IPS-18a (cell line): ENCODE results near the gene LPCAT1.
"Not testable (repeated sequence)": the region's sequence is repeated elsewhere in the genome, so short reads cannot be mapped to it uniquely, and the experiment has no call there.

Source experiments
- H3K27ac ChIP-seq: one replicate; pipeline ENCODE4 v1.5.1; 2013; ENCODE audit warnings: low read length
- H3K27me3 ChIP-seq: one replicate; pipeline ENCODE4 v1.6.1; 2013; ENCODE audit warnings: mild to moderate bottlenecking, low read length; ENCODE audit not compliant: control insufficient read depth, insufficient read depth
- H3K36me3 ChIP-seq: one replicate; pipeline ENCODE4 v1.6.1; 2013; ENCODE audit warnings: low read depth, low read length; ENCODE audit not compliant: control insufficient read depth
- H3K4me1 ChIP-seq: one replicate; pipeline ENCODE4 v1.6.1; 2013; ENCODE audit warnings: low read depth, low read length; ENCODE audit not compliant: control insufficient read depth
- H3K4me3 ChIP-seq: one replicate; pipeline ENCODE4 v1.5.1; 2013; ENCODE audit warnings: low read length
- H3K9ac ChIP-seq: one replicate; pipeline ENCODE4 v1.6.1; 2013; ENCODE audit warnings: mild to moderate bottlenecking, low read length, moderate library complexity
- H3K9me3 ChIP-seq: one replicate; pipeline ENCODE4 v1.6.1; 2013; ENCODE audit warnings: low read depth, low read length; ENCODE audit not compliant: control insufficient read depth

The LPCAT1 gene

GRCh38 chr5:1543398-1544293 lies 19.9 kb upstream of the LPCAT1 start:
- H3K27ac ChIP-seq: no peak overlapping the region
- no peaks in the 10 kb centered on the region for H3K4me1 ChIP-seq
- H3K27me3 ChIP-seq: no peaks in the 10 kb centered on the region
- H3K36me3 ChIP-seq: no peaks in the 10 kb centered on the region
- H3K4me3 ChIP-seq: no peak overlapping the region
- H3K9ac ChIP-seq: no peak overlapping the region
- no peaks in the 10 kb centered on the region for H3K9me3 ChIP-seq

DNA sequence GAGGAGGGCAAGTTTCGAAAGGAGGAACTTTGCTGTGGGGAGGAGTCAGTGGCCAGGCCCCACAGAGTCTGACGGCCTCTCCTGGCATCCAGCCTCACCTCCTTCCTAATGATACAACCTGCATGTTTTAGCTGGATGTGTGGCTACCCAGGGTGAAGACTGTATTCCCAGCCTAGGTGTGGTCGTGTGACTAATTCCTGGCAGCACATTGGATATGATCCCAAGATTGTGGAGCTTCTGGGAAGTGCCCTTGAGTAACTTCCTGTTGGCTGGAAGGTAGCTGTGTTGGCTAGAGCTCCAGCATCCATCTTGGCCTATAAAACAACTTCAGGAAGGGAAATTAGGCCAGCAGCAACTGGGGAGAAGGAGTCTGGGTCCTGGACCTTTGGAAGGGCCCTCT lies 19.0 kb upstream of the LPCAT1 start:
- Histone ChIP-seq H3K9ac (no peak overlapping the region), H3K36me3 (no peaks in the 10 kb centered on the region), H3K9me3 (no peaks in the 10 kb centered on the region), H3K27ac (no peak overlapping the region), H3K4me1 (no peaks in the 10 kb centered on the region), H3K27me3 (no peaks in the 10 kb centered on the region), H3K4me3 (no peak overlapping the region)

GRCh38 chr5:1541702-1542400 lies 18.1 kb upstream of the LPCAT1 start:
- Histone ChIP-seq H3K4me1 (no peaks in the 10 kb centered on the region), H3K9me3 (no peaks in the 10 kb centered on the region), H3K9ac (no peak overlapping the region), H3K27me3 (no peaks in the 10 kb centered on the region), H3K27ac (no peak overlapping the region), H3K4me3 (no peak overlapping the region), H3K36me3 (no peaks in the 10 kb centered on the region)

- Histone ChIP-seq H3K27me3 (no peaks in the 10 kb centered on the region), H3K9me3 (no peaks in the 10 kb centered on the region), H3K4me3 (no peak overlapping the region), H3K9ac (no peak overlapping the region), H3K27ac (no peak overlapping the region), H3K36me3 (no peaks in the 10 kb centered on the region), H3K4me1 (no peaks in the 10 kb centered on the region)
These were observed 17.3 kb upstream of the LPCAT1 start for GRCh38 chr5:1540831-1541701.

- Histone ChIP-seq H3K9ac (no peak overlapping the region), H3K27me3 (no peaks in the 10 kb centered on the region), H3K9me3 (no peaks in the 10 kb centered on the region), H3K36me3 (no peaks in the 10 kb centered on the region), H3K4me3 (no peak overlapping the region), H3K4me1 (no peaks in the 10 kb centered on the region), H3K27ac (no peak overlapping the region)
These were observed 16.4 kb upstream of the LPCAT1 start for GRCh38 chr5:1540166-1540565.

- H3K4me3 ChIP-seq, H3K27me3 ChIP-seq, H3K9me3 ChIP-seq, H3K27ac ChIP-seq, H3K36me3 ChIP-seq, H3K9ac ChIP-seq, H3K4me1 ChIP-seq: not testable (repeated sequence)
These were observed 15.8 kb upstream of the LPCAT1 start for GRCh38 chr5:1539393-1540161.

DNA sequence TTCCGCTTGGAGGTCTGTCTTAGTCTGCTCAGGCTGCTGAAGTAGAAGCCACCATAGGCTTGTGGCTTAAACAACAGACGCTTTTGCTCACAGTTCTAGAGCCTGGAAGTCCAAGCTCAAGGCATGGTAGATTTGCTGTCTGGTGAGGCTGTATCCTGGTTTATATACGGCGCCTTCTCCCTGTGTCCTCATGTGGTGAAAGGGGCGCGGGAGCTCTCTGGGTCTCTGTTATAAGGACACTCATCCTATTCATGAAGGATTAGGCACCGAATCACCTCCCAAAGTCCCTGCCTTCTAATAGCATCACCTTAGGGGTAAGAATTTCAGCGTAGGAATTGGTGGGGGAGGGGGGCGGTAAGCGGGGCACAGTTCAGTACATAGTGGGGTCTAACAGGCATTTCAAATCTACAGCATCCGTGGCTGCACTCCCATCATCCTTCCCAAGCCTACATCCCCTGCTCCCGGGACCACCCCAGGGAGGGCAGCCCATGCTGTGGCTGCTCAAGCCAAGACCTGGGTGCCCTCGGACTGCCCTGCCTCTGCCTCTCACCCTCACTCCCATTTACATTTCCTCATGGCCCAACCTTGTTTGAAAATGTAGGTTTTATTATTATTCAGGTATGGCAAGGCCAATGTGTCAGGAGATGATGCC lies 15.1 kb upstream of the LPCAT1 start:
- Histone ChIP-seq H3K9ac (no peak overlapping the region), H3K4me1 (no peaks in the 10 kb centered on the region), H3K4me3 (no peak overlapping the region), H3K36me3 (no peaks in the 10 kb centered on the region), H3K27ac (no peak overlapping the region), H3K9me3 (no peaks in the 10 kb centered on the region), H3K27me3 (no peaks in the 10 kb centered on the region)

- Histone ChIP-seq H3K27me3 (no peaks in the 10 kb centered on the region), H3K4me1 (no peaks in the 10 kb centered on the region), H3K36me3 (no peaks in the 10 kb centered on the region), H3K9me3 (no peaks in the 10 kb centered on the region), H3K27ac (no peak overlapping the region), H3K9ac (no peak overlapping the region), H3K4me3 (no peak overlapping the region)
These were observed 14.5 kb upstream of the LPCAT1 start for GRCh38 chr5:1538276-1538675.

GRCh38 chr5:1537603-1538154 lies 13.9 kb upstream of the LPCAT1 start:
- H3K36me3 ChIP-seq: no peaks in the 10 kb centered on the region
- H3K9ac ChIP-seq: no peak overlapping the region
- no peak overlapping the region for H3K4me3 ChIP-seq
- no peaks in the 10 kb centered on the region for H3K27me3 ChIP-seq
- no peaks in the 10 kb centered on the region for H3K9me3 ChIP-seq
- no peak overlapping the region for H3K27ac ChIP-seq
- no peaks in the 10 kb centered on the region for H3K4me1 ChIP-seq

GRCh38 chr5:1536871-1537602 lies 13.3 kb upstream of the LPCAT1 start:
- Histone ChIP-seq H3K27me3 (no peaks in the 10 kb centered on the region), H3K27ac (no peak overlapping the region), H3K9me3 (no peaks in the 10 kb centered on the region), H3K4me1 (no peaks in the 10 kb centered on the region), H3K36me3 (no peaks in the 10 kb centered on the region), H3K4me3 (no peak overlapping the region), H3K9ac (no peak overlapping the region)
